ENCODE measurements around the gene TSHZ2. TPM values are rescaled to one million over a fixed set of nuclear protein-coding genes. Genes with fewer than 3 reads are reported as not detected.

TSHZ2 gene
- total RNA-seq, 2 experiments from 2014 or later: 0.13 TPM; not detected in 1

GRCh38 chr20:53009979-53010735, 38.0 kb downstream of the TSHZ2 start:
- no peak overlapping the region for H3K27ac Mint-ChIP-seq
- ChIA-PET POLR2A (no interaction called here), CTCF (no interaction called here)
- peaks cover 4% of the 10 kb centered on the region for H3K9me3 Mint-ChIP-seq (ENCODE audit: insufficient read depth)
- ATAC-seq (no peak), DNase-seq (no peak)
- no peak overlapping the region for H3K4me3 Mint-ChIP-seq
- no peaks in the 10 kb centered on the region for H3K36me3 Mint-ChIP-seq (ENCODE audit: low read depth)
- no peaks in the 10 kb centered on the region for H3K4me1 Mint-ChIP-seq (ENCODE audit: low read depth)
- peaks cover 2% of the 10 kb centered on the region for H3K27me3 Mint-ChIP-seq (ENCODE audit: low read depth)

- Mint-ChIP-seq H3K27me3 (ENCODE audit: low read depth) (peaks cover 2% of the 10 kb centered on the region), H3K36me3 (ENCODE audit: low read depth) (no peaks in the 10 kb centered on the region), H3K4me3 (no peak overlapping the region), H3K9me3 (ENCODE audit: insufficient read depth) (peaks cover 5% of the 10 kb centered on the region), H3K27ac (no peak overlapping the region), H3K4me1 (ENCODE audit: low read depth) (no peaks in the 10 kb centered on the region)
- no peak for DNase-seq
- ChIA-PET CTCF (no interaction called here), POLR2A (no interaction called here)
- no peak for ATAC-seq
These were observed 39.5 kb downstream of the TSHZ2 start for GRCh38 chr20:53011640-53012039.

GRCh38 chr20:53013183-53013582, 41.0 kb downstream of the TSHZ2 start:
- ChIA-PET POLR2A (interaction anchor here (0.7 kb wide), 1 partner anchor 1159 kb away, joined by 3 read pairs; no protein-coding TSS in a partner anchor), CTCF (no interaction called here)
- Mint-ChIP-seq H3K27me3 (ENCODE audit: low read depth) (no peaks in the 10 kb centered on the region), H3K4me1 (ENCODE audit: low read depth) (no peaks in the 10 kb centered on the region), H3K27ac (no peak overlapping the region), H3K4me3 (no peak overlapping the region), H3K36me3 (ENCODE audit: low read depth) (no peaks in the 10 kb centered on the region), H3K9me3 (ENCODE audit: insufficient read depth) (peaks cover 5% of the 10 kb centered on the region)
- ATAC-seq (no peak), DNase-seq (no peak)

- ChIA-PET POLR2A (no interaction called here), CTCF (no interaction called here)
- no peaks in the 10 kb centered on the region for H3K27me3 Mint-ChIP-seq (ENCODE audit: low read depth)
- H3K4me3 Mint-ChIP-seq: no peak overlapping the region
- H3K27ac Mint-ChIP-seq: no peak overlapping the region
- ATAC-seq: no peak
- H3K9me3 Mint-ChIP-seq (ENCODE audit: insufficient read depth): peaks cover 5% of the 10 kb centered on the region
- no peaks in the 10 kb centered on the region for H3K36me3 Mint-ChIP-seq (ENCODE audit: low read depth)
- no peaks in the 10 kb centered on the region for H3K4me1 Mint-ChIP-seq (ENCODE audit: low read depth)
- no peak for DNase-seq
These were observed 41.7 kb downstream of the TSHZ2 start for GRCh38 chr20:53013847-53014246.

GRCh38 chr20:53016071-53016470, 43.9 kb downstream of the TSHZ2 start:
- POLR2A ChIA-PET: no interaction called here
- ATAC-seq: no peak
- H3K4me1 Mint-ChIP-seq (ENCODE audit: low read depth): no peaks in the 10 kb centered on the region
- H3K4me3 Mint-ChIP-seq: no peak overlapping the region
- H3K27me3 Mint-ChIP-seq (ENCODE audit: low read depth): no peaks in the 10 kb centered on the region
- H3K27ac Mint-ChIP-seq: no peak overlapping the region
- no peaks in the 10 kb centered on the region for H3K36me3 Mint-ChIP-seq (ENCODE audit: low read depth)
- H3K9me3 Mint-ChIP-seq (ENCODE audit: insufficient read depth): peaks cover 5% of the 10 kb centered on the region
- CTCF ChIA-PET: no interaction called here
- no peak for DNase-seq

GRCh38 chr20:53016534-53017042, 44.4 kb downstream of the TSHZ2 start:
- H3K27me3 Mint-ChIP-seq (ENCODE audit: low read depth): no peaks in the 10 kb centered on the region
- H3K9me3 Mint-ChIP-seq (ENCODE audit: insufficient read depth): peaks cover 5% of the 10 kb centered on the region
- ATAC-seq: no peak
- no peak for DNase-seq
- ChIA-PET CTCF (no interaction called here), POLR2A (no interaction called here)
- peaks cover 2% of the 10 kb centered on the region for H3K4me1 Mint-ChIP-seq (ENCODE audit: low read depth)
- H3K4me3 Mint-ChIP-seq: no peak overlapping the region
- no peaks in the 10 kb centered on the region for H3K36me3 Mint-ChIP-seq (ENCODE audit: low read depth)
- H3K27ac Mint-ChIP-seq: no peak overlapping the region

- DNase-seq (no peak), ATAC-seq (no peak)
- ChIA-PET POLR2A (no interaction called here), CTCF (no interaction called here)
- H3K4me3 Mint-ChIP-seq: no peak overlapping the region
- peaks cover 5% of the 10 kb centered on the region for H3K9me3 Mint-ChIP-seq (ENCODE audit: insufficient read depth)
- no peak overlapping the region for H3K27ac Mint-ChIP-seq
- no peaks in the 10 kb centered on the region for H3K27me3 Mint-ChIP-seq (ENCODE audit: low read depth)
- peaks cover 8% of the 10 kb centered on the region for H3K4me1 Mint-ChIP-seq (ENCODE audit: low read depth)
- no peaks in the 10 kb centered on the region for H3K36me3 Mint-ChIP-seq (ENCODE audit: low read depth)
These were observed 45.0 kb downstream of the TSHZ2 start for GRCh38 chr20:53017206-53017605.

GRCh38 chr20:53019464-53019863, 47.3 kb downstream of the TSHZ2 start:
- Mint-ChIP-seq H3K9me3 (ENCODE audit: insufficient read depth) (peaks cover 5% of the 10 kb centered on the region), H3K27me3 (ENCODE audit: low read depth) (no peaks in the 10 kb centered on the region), H3K4me3 (no peak overlapping the region), H3K4me1 (ENCODE audit: low read depth) (peaks cover 11% of the 10 kb centered on the region), H3K27ac (no peak overlapping the region), H3K36me3 (ENCODE audit: low read depth) (no peaks in the 10 kb centered on the region)
- DNase-seq: no peak
- no peak for ATAC-seq
- POLR2A ChIA-PET: no interaction called here
- CTCF ChIA-PET: no interaction called here

GRCh38 chr20:53020376-53020775, 48.2 kb downstream of the TSHZ2 start:
- CTCF ChIA-PET: interaction anchor here (1.3 to 1.4 kb wide), 2 partner anchors 9 to 15 kb away, joined by 3 read pairs; no protein-coding TSS in a partner anchor
- POLR2A ChIA-PET: no interaction called here
- DNase-seq (no peak), ATAC-seq (no peak)
- Mint-ChIP-seq H3K4me1 (ENCODE audit: low read depth) (peaks cover 11% of the 10 kb centered on the region), H3K4me3 (no peak overlapping the region), H3K36me3 (ENCODE audit: low read depth) (no peaks in the 10 kb centered on the region), H3K9me3 (ENCODE audit: insufficient read depth) (no peaks in the 10 kb centered on the region), H3K27ac (no peak overlapping the region), H3K27me3 (ENCODE audit: low read depth) (no peaks in the 10 kb centered on the region)

- ATAC-seq (no peak), DNase-seq (no peak)
- POLR2A ChIA-PET: no interaction called here
- Mint-ChIP-seq H3K27ac (no peak overlapping the region), H3K4me3 (no peak overlapping the region), H3K27me3 (ENCODE audit: low read depth) (no peaks in the 10 kb centered on the region), H3K36me3 (ENCODE audit: low read depth) (no peaks in the 10 kb centered on the region), H3K4me1 (ENCODE audit: low read depth) (peaks cover 11% of the 10 kb centered on the region), H3K9me3 (ENCODE audit: insufficient read depth) (no peaks in the 10 kb centered on the region)
- CTCF ChIA-PET: interaction anchor here (1.3 to 1.4 kb wide), 2 partner anchors 9 to 15 kb away, joined by 3 read pairs; no protein-coding TSS in a partner anchor
These were observed 48.7 kb downstream of the TSHZ2 start for GRCh38 chr20:53020834-53021233.

GRCh38 chr20:53021934-53022333, 49.8 kb downstream of the TSHZ2 start:
- Mint-ChIP-seq H3K9me3 (ENCODE audit: insufficient read depth) (no peaks in the 10 kb centered on the region), H3K27ac (no peak overlapping the region), H3K4me1 (ENCODE audit: low read depth) (peaks cover 11% of the 10 kb centered on the region), H3K4me3 (no peak overlapping the region), H3K27me3 (ENCODE audit: low read depth) (no peaks in the 10 kb centered on the region), H3K36me3 (ENCODE audit: low read depth) (no peaks in the 10 kb centered on the region)
- CTCF ChIA-PET: interaction anchor here (0.9 kb wide), 1 partner anchor 196 kb away, joined by 3 read pairs; no protein-coding TSS in a partner anchor
- POLR2A ChIA-PET: no interaction called here
- DNase-seq (no peak), ATAC-seq (no peak)

- ChIA-PET POLR2A (no interaction called here), CTCF (no interaction called here)
- no peak for DNase-seq
- no peaks in the 10 kb centered on the region for H3K36me3 Mint-ChIP-seq (ENCODE audit: low read depth)
- H3K9me3 Mint-ChIP-seq (ENCODE audit: insufficient read depth): no peaks in the 10 kb centered on the region
- H3K4me1 Mint-ChIP-seq (ENCODE audit: low read depth): peaks cover 11% of the 10 kb centered on the region
- H3K27me3 Mint-ChIP-seq (ENCODE audit: low read depth): no peaks in the 10 kb centered on the region
- H3K27ac Mint-ChIP-seq: no peak overlapping the region
- no peak for ATAC-seq
- H3K4me3 Mint-ChIP-seq: no peak overlapping the region
These were observed 51.8 kb downstream of the TSHZ2 start for GRCh38 chr20:53023732-53024520.

Measured in activated CD8-positive, alpha-beta T cell treated with anti-CD3 and anti-CD28 coated beads, Interleukin-2, amount 10 ng/mL, durations not matched to agents 7 days and 5 days (primary cell).